GM19372 (cell line): ENCODE data around the gene ADGRA3.
"Not testable (repeated sequence)": the region's sequence is repeated elsewhere in the genome, so short reads cannot be mapped to it uniquely, and the experiment has no call there.

ENCODE experiments used
- ATAC-seq: cut with Tn5 transposase; IDR thresholded peaks from one replicate; pipeline ENCODE4 v1.9.1; 2021; ENCODE audit warnings: mild to moderate bottlenecking, low read depth, moderate library complexity; ENCODE audit not compliant: unreplicated experiment

Gene ADGRA3

GRCh38 chr4:22389240-22389870, 126.5 kb downstream of the ADGRA3 start:
- ATAC-seq, result peak; percentile 69

GRCh38 chr4:22385611-22386011, 130.3 kb downstream of the ADGRA3 start:
- no peak for ATAC-seq

GRCh38 chr4:22384154-22384553, 131.7 kb downstream of the ADGRA3 start:
- ATAC-seq, result no peak

- ATAC-seq, result not testable (repeated sequence)
These were observed 133.7 kb downstream of the ADGRA3 start for GRCh38 chr4:22382216-22382615.

- no peak for ATAC-seq
These were observed 142.9 kb downstream of the ADGRA3 start for GRCh38 chr4:22372986-22373385.

GRCh38 chr4:22369901-22370562, 145.8 kb downstream of the ADGRA3 start:
- no peak for ATAC-seq

GRCh38 chr4:22363787-22364186, 152.1 kb downstream of the ADGRA3 start:
- ATAC-seq, result no peak

GRCh38 chr4:22363036-22363435, 152.8 kb downstream of the ADGRA3 start:
- no peak for ATAC-seq

GRCh38 chr4:22356987-22357596, 158.8 kb downstream of the ADGRA3 start:
- ATAC-seq, result no peak

GRCh38 chr4:22348410-22348809, 167.5 kb downstream of the ADGRA3 start:
- ATAC-seq, result no peak

- ATAC-seq, result no peak
These were observed 170.2 kb downstream of the ADGRA3 start for GRCh38 chr4:22345678-22346077.

GRCh38 chr4:22345055-22345454, 170.8 kb downstream of the ADGRA3 start:
- ATAC-seq, result no peak

- no peak for ATAC-seq
These were observed 172.3 kb downstream of the ADGRA3 start for GRCh38 chr4:22343606-22344005.

GRCh38 chr4:22339491-22339890, 176.4 kb downstream of the ADGRA3 start:
- no peak for ATAC-seq

GRCh38 chr4:22338796-22339195, 177.1 kb downstream of the ADGRA3 start:
- no peak for ATAC-seq
